ENCODE results near the gene HPCAL1. TPM values are rescaled to one million over a fixed set of nuclear protein-coding genes. Genes with fewer than 3 reads are reported as not detected.

The HPCAL1 gene
- total RNA-seq, 1 experiment from 2014 or later, result 22.0 TPM

GRCh38 chr2:10357193-10358169, 54.8 kb downstream of the HPCAL1 start:
- peak; percentile 59 for DNase-seq
- no peaks in the 10 kb centered on the region for H3K27me3 ChIP-seq (ENCODE audit: control insufficient read depth, insufficient read depth, low read length)

DNA sequence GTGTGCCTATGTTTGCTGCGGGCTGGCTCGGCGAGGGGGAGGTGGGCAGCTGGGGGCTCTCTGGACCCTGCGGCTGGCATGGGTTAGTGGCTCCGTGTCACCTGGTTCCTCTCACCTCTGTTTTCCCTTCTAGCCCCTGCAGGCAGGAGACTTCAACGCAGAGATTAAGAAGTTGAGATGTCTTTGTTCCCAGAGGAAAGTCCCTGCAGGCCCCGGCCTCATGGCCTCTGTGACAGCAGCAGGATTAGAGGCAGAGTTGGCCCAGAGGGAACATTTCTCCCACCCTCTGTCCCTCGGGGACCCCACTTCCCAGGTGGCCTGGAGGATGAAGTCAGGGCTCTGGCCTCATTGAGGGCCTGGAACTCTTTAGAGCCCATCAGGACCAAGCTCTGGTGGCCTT, 56.5 kb downstream of the HPCAL1 start:
- peak; percentile 71 for DNase-seq
- Histone ChIP-seq H3K27me3 (ENCODE audit: control insufficient read depth, insufficient read depth, low read length) (no peaks in the 10 kb centered on the region), H3K36me3 (replicated peaks; ENCODE audit: control insufficient read depth, insufficient read depth, low read length) (no peaks in the 10 kb centered on the region), H3K4me3 (ENCODE audit: insufficient read depth, low read depth, low read length) (no peak overlapping the region)

More at GRCh38 chr2:10357193-10358169, 54.8 kb downstream of the HPCAL1 start:
- Histone ChIP-seq H3K36me3 (replicated peaks; ENCODE audit: control insufficient read depth, insufficient read depth, low read length) (no peaks in the 10 kb centered on the region), H3K4me3 (ENCODE audit: insufficient read depth, low read depth, low read length) (no peak overlapping the region)

GRCh38 chr2:10359731-10360329, 57.1 kb downstream of the HPCAL1 start:
- no peaks in the 10 kb centered on the region for H3K27me3 ChIP-seq (ENCODE audit: control insufficient read depth, insufficient read depth, low read length)
- H3K4me3 ChIP-seq (ENCODE audit: insufficient read depth, low read depth, low read length), result no peak overlapping the region
- peak; percentile 55 for DNase-seq
- no peaks in the 10 kb centered on the region for H3K36me3 ChIP-seq (replicated peaks; ENCODE audit: control insufficient read depth, insufficient read depth, low read length)

DNA sequence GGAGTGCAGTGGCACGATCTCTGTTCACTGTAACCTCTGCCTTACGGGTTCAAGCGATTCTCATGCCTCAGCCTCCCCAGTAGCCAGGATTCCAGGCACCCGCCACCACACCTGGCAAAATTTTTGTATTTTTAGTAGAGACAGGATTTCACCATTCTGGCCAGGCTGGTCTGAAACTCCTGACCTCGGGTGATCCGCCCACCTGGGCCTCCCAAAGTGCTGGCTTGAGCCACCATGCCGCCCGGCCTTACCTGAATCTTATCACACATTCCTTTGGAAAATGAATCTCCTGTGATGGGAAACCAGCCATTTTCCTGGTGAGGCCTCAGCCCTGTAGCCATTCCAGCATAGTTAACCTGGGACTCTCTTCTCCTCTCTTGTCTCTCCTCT, 57.8 kb downstream of the HPCAL1 start:
- no peak for DNase-seq
- H3K36me3 ChIP-seq (replicated peaks; ENCODE audit: control insufficient read depth, insufficient read depth, low read length), result no peaks in the 10 kb centered on the region
- no peaks in the 10 kb centered on the region for H3K27me3 ChIP-seq (ENCODE audit: control insufficient read depth, insufficient read depth, low read length)
- no peak overlapping the region for H3K4me3 ChIP-seq (ENCODE audit: insufficient read depth, low read depth, low read length)

- Histone ChIP-seq H3K27me3 (ENCODE audit: control insufficient read depth, insufficient read depth, low read length) (no peaks in the 10 kb centered on the region), H3K36me3 (replicated peaks; ENCODE audit: control insufficient read depth, insufficient read depth, low read length) (no peaks in the 10 kb centered on the region), H3K4me3 (ENCODE audit: insufficient read depth, low read depth, low read length) (no peak overlapping the region)
- DNase-seq, result no peak
Measured at GRCh38 chr2:10360850-10361588, 58.3 kb downstream of the HPCAL1 start.

DNA sequence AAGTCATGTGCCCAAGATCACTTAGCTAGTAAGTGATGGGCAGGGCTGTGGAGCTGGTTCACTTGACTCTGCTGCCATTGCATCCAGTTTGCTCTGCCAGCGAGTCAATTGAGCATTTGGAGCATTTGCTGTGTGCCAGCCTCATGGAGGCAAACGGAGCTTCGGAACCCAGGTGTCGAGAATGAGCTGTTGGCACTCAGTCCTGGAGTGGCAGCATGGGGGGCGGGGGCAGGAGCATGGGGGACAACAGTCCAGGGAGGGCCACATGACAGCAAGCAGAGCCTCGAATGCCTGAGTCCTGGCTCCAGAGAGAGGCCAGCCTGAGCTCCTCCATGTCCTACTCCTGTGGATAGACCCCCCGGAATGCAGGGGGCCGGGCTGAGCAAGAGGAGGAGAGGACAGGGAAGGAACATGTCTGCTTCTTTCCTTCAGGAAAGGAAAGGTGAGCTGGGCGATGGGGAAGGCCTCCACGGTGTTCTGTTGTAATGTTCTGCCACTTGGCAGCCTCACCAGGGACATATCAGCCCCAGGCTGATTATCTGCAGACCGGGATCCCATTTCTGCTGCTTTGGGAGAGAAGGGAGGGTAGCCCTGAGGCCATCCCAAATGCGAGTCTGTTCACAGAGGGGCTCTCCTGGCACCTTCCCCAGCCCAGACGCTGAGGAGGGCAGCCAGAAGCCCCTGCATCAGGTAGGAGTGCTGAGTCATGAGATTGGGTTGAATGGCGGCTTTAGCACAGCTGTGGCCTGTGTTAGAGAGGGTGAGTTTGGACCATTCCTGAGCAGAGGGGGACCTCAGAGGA, 59.6 kb downstream of the HPCAL1 start:
- H3K4me3 ChIP-seq (ENCODE audit: insufficient read depth, low read depth, low read length), result no peak overlapping the region
- H3K36me3 ChIP-seq (replicated peaks; ENCODE audit: control insufficient read depth, insufficient read depth, low read length), result no peaks in the 10 kb centered on the region
- peak; percentile 67 for DNase-seq
- H3K27me3 ChIP-seq (ENCODE audit: control insufficient read depth, insufficient read depth, low read length), result no peaks in the 10 kb centered on the region

DNA sequence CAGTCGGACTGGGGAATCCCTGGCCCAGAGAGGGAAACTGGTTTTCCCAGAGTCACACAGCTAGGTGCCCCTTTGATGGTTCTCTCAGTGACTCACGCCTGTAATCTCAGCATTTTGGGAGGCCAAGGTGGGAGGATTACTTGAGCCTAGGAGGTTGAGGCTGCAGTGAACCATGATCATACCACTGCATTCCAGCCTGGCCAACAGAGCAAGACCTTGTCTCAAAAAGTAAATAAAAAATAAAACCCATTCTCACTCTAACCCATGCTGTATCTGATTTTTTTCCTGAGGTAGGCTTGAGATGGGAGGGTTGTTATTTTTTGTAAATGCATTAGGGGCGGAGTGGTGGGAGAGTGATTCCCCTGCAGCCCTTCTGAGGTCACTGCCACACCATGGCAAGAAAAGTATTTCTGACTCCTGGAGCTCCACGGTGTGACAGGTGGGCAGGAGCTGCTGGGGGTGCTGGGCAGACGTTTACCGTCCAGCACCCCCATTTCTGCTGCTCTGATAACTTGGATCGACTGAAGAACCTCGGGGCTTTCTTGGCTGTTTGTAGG, 60.3 kb downstream of the HPCAL1 start:
- H3K36me3 ChIP-seq (replicated peaks; ENCODE audit: control insufficient read depth, insufficient read depth, low read length), result no peaks in the 10 kb centered on the region
- no peaks in the 10 kb centered on the region for H3K27me3 ChIP-seq (ENCODE audit: control insufficient read depth, insufficient read depth, low read length)
- no peak for DNase-seq
- H3K4me3 ChIP-seq (ENCODE audit: insufficient read depth, low read depth, low read length), result no peak overlapping the region

- no peaks in the 10 kb centered on the region for H3K27me3 ChIP-seq (ENCODE audit: control insufficient read depth, insufficient read depth, low read length)
- no peaks in the 10 kb centered on the region for H3K36me3 ChIP-seq (replicated peaks; ENCODE audit: control insufficient read depth, insufficient read depth, low read length)
- DNase-seq, result peak; percentile 52
- H3K4me3 ChIP-seq (ENCODE audit: insufficient read depth, low read depth, low read length), result no peak overlapping the region
Measured at GRCh38 chr2:10363861-10364610, 61.3 kb downstream of the HPCAL1 start.

DNA sequence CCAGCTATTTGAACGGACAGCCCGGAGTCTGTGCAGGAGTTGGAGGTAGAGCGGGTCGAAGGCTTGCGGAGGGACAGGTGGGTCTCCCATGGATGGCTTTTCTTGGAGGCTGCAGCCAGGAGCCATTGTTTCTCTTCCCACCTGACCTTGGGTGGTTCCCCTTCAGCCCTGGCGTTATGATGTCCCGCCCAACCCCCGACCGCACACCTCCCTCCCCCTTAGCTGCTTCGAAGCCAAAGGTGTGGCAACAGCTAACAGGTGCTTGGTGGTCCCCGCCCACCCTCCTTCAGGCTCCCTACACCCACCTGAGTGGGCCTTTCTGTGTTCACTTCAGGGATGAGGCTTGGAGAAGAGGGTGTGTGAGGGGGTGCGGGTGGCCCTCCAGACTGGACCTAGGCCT, 62.7 kb downstream of the HPCAL1 start:
- H3K36me3 ChIP-seq (replicated peaks; ENCODE audit: control insufficient read depth, insufficient read depth, low read length), result no peaks in the 10 kb centered on the region
- no peaks in the 10 kb centered on the region for H3K27me3 ChIP-seq (ENCODE audit: control insufficient read depth, insufficient read depth, low read length)
- no peak for DNase-seq
- no peak overlapping the region for H3K4me3 ChIP-seq (ENCODE audit: insufficient read depth, low read depth, low read length)

GRCh38 chr2:10366601-10367270, 64.0 kb downstream of the HPCAL1 start:
- DNase-seq, result no peak
- no peaks in the 10 kb centered on the region for H3K36me3 ChIP-seq (replicated peaks; ENCODE audit: control insufficient read depth, insufficient read depth, low read length)
- H3K27me3 ChIP-seq (ENCODE audit: control insufficient read depth, insufficient read depth, low read length), result no peaks in the 10 kb centered on the region
- H3K4me3 ChIP-seq (ENCODE audit: insufficient read depth, low read depth, low read length), result no peak overlapping the region

- no peak overlapping the region for H3K4me3 ChIP-seq (ENCODE audit: insufficient read depth, low read depth, low read length)
- H3K27me3 ChIP-seq (ENCODE audit: control insufficient read depth, insufficient read depth, low read length), result no peaks in the 10 kb centered on the region
- DNase-seq, result no peak
- H3K36me3 ChIP-seq (replicated peaks; ENCODE audit: control insufficient read depth, insufficient read depth, low read length), result no peaks in the 10 kb centered on the region
Measured at GRCh38 chr2:10367472-10368439, 65.1 kb downstream of the HPCAL1 start.
